HG03025 (cell line): ENCODE measurements around the gene TP53I11.

Source experiments
- ATAC-seq: cut with Tn5 transposase; IDR thresholded peaks from one replicate; pipeline ENCODE4 v1.9.1; 2021; ENCODE audit warnings: mild to moderate bottlenecking, moderate library complexity; ENCODE audit not compliant: unreplicated experiment, low FRiP score

TP53I11 gene

DNA sequence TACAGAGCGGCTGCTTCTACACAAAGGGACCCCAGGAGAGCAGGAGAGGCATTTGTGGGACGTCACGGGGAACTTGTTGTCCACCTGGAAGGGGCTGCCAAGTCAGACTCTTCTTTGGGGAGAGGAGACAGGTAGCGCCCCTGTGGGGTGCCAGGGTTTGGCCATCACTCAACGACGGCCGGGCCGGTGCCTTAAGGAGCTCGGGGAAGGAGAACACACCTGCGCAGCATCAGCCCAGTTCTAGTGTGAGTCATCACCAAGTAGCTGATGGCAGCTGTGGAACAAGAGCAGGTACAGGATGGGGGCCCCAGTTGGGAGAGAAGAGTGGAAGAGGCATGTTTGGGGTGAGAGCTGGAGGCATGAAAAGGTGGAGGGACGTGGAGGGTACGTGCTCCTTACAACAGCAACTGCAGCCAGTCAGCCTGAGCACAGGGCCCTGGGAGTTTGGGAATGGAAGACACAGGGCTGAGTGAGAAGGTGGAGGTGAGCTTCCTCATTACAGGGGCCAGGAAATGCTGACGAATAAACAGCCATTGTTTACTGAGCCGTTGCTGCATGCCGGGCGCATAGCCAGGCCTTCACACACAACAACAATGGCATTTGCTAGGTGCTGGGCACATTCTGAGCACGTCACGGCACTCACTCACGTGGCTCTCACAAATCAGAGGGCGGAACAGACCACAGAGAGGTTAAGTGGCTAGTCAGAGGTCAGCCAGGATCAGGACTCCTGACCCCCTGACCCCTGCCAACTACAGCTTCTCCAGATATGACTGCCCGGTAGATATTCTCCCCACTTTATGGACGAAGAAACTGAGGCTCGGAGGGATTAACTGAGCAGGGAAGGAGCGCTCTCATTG lies 29.1 kb upstream of the TP53I11 start:
- no peak for ATAC-seq

DNA sequence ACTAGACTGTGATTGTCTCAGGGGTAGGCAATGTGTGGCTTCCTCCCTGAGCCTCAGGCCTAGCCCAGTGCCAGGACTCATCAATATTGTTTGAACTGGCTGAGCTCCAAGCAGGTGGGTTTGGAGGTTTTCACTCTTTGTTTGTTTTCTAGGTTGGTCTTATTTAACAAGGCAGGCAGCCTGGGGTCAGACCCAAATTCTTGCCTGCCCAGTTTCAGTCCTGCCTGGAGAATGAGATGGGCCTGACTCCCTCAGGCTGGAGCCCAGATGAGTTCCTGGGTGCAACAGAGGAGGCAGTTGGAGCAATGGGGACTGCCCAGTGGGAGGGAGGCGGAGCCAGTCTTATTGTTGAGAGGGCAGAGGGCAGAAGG lies 28.3 kb upstream of the TP53I11 start:
- ATAC-seq = no peak

DNA sequence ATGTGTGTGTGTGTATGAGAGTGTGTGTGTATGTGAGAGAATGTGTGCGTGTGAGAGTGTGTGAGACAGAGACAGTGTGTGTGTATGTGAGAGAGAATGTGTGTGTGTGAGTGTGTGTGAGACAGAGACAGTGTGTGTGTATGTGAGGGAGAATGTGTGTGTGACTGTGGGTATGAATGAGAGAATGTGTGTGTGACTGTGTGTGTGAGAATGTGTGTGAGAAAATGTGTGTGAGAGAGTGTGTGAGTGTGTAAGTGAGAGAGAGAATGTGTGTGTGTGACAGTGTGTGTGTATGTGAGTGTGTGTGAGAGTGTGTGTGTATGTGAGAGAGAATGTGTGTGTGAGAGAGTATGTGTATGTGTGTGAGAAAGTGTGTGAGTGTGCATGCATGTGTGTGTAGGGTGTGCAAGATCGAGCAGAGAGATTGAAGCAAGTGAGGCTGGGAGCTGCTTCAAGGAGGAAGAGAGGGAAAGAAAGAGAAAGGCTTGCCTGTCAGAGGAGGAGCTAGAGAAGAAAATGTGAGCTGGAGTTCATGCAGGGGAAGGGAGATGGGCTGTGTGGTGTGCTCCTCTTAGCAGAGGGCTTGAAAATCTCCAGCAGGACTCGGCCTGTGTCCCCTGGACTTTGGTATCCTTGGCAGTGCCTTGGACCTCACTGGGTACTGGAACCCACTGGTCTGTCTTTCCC lies 27.7 kb upstream of the TP53I11 start:
- no peak for ATAC-seq

DNA sequence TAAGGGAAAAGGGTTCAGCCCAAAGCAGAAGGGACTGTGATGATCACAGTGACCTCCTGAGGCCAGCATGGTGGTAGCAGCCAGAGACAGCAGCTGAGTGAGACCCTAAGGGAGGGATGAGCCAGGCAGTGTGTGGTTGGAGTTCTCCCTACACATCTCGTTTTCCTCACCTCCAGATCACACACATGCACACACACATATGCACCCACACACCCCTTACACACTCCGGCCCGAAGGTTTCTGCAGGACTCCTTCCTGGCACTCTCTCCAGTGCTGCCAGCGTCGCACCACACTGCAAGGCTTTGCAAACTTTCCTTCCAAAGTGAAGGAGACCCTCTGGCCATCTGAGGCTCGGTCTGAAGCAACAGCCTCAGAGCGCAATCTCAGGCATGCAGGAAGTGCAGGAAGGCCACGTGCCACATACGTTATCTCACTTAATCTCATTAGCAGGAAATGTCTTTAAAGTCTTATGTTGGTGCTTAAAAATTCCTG lies 26.9 kb upstream of the TP53I11 start:
- no peak for ATAC-seq

DNA sequence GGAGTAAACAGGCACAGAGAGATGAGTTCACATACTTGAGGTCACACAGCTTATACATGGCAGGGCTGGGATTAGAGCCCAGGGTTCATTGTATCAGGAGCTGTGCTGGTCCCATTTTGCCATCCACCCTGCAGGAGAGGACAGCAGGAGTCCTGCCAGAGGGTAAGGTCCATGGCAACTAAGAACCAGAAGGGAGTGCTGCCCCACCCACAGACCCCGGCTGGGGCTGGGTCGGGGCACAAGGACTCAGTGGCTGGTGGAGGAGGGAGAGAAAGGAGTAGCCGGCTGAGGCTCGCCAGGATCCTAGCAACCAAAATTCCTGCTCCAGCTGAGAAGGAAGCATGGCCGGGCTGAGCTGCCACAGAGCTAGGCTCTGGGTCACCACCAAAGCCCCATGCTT lies 25.9 kb upstream of the TP53I11 start:
- no peak for ATAC-seq

DNA sequence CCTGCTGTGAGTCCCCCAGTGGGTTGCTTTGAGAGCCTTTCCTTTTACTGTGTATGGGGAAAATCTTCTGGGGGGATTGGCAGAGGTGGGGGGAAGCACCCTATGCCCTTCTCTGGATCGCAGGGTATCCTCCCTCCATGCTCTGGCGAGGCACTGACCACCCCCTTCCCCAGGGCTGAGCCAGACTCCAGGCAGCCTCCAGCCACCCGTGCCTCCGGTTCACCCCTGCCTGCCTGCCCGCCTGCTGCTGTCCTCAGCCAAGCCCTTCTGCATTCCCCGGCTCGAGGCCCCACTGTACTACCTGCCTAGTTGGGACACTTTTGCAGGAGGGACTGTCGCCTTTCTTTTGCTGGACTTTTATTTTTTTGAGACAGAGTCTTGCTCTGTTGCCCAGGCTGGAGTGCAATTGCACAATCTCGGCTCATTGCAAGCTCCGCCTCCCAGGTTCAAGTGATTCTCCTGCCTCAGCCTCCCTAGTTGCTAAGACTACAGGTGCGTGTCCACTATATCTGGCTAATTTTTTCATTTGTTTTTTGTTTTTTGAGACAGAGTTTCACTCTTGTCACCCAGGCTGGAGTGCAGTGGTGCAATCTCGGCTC lies 23.8 kb upstream of the TP53I11 start:
- no peak for ATAC-seq

DNA sequence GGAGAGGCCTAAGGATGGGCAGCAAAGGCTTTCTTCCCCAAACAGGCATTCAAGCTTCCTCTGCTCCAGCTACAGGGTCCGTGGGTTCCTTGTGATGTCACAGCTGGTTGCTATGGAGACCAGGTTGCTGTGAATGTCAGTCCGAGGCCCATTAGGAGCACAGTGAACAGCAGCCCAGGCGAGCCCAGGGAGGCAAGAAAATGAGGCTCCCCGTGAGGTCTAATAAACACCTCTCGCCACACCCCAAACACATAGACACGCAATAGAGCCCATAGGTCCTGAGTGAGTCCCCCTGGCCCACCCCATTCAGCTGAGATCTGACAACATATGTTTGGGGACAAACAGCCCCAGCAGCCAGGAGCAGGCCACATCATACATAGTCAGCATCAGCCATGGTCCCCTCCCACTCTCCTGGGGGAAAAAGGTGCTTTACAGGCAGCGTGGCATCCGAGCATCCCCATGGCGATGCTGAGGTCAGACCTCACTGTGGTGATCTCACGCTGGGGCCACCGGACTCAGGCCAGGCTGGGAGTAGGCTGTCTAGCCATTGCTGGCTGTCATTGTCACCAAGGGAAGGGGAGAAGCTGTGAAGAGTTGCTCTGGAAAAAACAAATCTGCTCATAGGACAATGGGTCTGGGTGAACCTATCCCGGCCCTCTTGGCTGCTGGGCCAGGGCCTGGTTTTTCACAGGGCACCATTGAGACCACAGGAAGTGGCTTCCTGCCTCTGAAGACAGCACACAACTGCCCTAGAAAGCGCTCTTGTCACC lies 23.1 kb upstream of the TP53I11 start:
- no peak for ATAC-seq

DNA sequence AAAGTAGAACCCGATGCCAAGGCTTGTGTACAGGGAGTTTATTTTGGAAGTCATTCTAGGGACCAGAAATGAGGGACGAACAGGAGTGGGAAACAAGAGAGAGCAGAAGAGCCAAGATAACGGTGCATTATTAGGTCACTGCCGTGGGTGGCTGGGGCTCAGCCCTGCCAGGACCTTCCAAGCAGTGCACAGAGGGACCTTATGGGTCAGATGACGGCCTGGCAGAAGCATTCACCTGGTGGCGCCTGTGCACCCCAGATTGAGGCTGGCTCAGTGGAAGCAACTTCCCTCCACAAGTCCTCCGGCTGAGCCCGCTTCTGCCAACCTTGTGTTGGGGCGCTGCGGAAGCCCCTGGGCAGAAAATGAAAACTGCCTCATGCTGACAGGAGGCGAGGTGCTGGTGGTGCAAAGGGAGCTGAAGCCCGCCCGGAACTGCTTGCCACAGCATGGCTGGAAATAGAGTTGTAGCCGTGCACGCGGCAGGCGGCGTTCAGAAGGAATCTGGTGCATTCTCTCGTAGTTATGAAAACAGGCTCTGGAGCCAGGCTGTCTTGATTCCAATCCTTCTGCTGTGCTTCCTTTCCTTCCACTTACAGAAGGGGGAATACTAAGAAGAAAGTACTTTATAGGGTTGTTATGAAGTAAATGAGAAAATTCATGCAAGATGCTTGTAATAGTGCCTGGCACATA lies 22.2 kb upstream of the TP53I11 start:
- ATAC-seq = no peak

DNA sequence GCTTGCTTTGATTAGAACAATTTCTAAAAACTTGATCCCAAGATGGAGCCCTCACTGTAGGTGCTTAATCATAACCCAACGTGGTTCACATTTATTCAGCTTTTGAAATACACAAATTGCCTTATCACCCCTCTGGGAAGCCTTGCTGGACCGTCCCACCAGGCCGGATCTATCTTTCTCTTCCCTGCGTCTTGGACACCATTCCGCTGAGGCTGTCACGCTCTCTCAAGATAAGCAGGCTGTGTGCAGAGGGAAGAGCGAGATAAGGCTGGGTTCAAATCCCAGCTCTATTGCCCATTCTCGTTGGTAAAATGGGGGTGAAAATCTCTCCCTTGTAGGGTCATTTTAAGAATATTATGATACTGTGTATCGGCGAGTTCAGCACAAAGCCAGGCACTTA lies 20.5 kb upstream of the TP53I11 start:
- no peak for ATAC-seq

DNA sequence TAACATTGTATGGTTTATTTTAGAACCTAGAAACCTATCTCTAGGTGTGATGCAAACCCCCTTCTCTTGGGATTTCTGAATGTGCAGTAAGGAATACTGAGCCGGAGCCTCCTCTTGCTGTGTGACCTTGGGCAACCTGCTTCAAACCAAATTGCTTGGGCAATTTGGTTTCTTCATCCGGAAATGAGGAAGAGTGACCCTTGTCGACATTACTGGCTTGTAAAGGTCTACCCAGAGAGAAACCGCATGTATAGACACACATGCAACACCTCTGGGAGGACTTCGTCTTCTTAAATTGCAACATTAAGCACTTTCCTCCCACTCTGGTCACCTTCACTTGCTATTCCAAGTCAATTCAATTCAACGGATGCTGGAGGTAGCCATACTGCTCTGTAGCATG lies 19.6 kb upstream of the TP53I11 start:
- ATAC-seq = no peak

DNA sequence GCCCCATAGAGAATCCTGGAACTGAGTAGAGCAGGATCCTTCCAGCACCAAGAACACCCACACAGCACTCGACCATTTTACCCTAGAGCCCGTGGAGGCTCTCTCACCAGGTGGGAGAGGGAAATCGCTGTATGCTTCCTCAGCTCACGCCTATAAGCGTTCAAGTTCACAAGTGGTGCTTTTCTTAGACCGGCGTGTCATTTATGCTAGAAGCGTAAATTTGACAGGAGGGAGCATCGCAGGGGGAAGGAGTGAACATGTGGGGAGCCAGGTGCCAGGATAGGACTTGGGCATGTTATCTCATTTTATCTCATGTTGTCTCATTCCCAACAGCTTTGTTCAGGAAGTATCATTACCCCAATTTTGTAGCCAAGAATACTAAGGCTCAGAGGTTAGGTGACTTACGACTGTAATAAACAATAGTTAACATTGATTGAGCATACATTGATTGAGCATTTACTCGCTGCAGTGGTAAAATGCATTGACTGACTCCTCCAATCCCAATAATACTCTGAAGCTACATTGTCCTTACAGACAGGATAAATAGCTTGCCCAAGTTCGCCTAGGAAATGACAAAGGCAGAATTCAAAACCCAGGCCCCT lies 19.1 kb upstream of the TP53I11 start:
- ATAC-seq = no peak

DNA sequence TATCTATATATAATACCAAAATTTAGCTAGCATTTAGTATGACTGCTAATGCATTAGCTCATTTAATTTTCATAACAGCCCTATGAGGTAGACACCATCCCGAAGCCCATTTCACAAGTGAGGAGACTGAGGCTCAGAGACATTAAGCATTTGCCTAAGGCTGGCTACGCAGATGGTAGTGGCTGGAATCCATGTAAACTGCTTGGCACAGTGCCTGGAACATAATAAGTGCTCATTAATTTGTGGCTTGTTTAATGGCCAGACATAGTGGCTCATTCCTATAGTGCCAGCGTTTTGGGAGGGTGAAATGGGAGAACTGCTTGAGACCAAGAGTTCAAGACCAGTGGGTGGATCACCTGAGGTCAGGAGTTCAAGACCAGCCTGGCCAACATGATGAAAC lies 17.8 kb upstream of the TP53I11 start:
- ATAC-seq = no peak

DNA sequence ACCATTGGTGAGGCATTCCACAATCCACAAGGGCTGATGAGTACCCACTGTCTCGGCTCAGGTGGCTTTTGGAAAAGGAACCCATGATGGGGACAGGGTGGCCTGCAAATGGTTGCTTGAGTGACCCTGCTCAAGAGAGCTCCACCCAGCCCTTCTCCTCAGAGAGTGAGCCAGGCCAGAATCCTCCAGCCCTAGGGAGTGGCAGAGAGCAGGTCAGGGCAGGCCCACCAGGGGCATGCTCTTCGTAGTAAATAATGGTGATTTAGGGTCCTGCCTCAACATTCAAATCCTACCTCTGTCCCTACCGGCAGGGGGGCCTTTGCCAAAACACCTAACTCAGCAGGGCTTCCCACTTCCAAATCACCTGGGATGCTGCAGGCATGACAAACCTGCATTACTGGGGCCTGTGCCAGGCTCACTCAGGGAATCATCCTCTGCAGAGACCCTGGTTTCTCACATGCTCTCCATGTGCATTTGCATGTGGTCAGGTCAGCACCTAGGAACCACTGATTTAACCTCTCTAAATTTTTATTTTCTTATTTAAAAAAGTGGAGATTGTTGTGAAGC lies 17.3 kb upstream of the TP53I11 start:
- no peak for ATAC-seq

DNA sequence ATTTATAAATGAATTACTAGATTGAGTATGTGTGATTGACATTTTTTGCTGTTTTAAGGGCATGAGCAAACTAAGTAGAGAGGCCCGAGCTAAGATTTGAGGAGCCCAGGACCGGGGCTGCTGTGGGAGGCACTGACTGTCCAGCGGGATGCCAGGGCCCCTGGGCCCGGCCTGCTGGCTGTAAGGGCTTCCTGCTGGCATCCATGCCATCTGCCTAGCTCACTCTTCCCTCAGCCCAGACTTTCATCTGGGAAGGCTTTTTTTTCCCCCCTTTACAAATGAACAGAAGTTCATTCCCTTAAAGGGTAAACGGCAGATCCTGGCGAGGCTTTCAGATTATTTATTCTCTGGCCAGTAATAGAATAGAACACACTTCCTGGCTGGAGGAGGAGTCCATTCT lies 16.0 kb upstream of the TP53I11 start:
- no peak for ATAC-seq

DNA sequence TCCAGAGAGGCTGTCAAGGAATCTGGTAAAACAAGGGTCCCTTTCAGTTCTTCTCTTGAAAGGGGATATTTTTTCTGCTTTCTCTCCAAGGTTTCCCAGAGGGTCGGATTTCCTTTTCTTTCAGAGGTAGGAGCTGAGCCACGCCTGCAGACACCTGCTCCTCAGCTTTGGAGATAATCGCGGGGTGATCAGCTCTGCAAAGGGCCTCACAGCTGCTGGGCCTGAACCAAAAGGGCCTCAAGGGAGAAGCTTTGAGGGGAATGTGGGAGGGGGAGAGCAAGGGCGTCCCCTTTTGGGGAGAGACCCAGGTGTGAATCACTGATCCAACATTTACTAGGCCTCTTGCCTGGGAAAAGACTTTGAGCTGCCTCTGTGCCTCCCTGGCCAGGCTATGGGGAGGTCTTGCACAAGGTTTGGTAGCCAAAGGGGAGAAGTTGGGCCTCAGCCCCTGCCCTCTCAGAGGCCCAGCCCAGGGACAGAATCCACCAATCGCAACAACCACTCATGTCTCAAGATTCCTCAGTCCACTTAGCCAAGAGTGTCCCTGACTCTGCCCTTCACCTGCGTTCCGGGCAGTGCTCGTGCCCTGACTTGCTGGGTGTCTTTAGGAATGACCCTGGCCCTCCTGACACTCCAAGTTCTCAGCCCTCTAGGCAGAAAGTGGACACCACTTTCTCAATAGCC lies 14.0 kb upstream of the TP53I11 start:
- ATAC-seq = no peak

DNA sequence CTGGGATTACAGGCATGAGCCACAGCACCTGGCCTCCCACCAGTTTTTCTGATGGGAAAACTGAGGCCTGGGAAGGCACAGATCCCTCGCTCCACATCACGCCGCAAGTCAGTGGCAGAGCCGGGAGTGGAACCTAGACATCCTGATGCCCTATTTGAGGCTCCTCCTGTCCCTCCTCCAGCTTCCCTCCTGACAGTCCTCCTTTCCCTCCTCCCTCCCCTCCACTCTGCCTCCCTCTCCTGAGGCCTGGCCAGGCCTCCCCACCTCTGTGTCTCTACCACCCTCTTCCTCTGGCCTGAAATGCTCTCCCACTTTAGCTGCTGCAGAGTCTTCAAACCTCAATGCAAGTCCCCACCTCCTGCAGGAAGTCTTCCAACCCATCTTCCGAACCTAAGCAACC lies 13.3 kb upstream of the TP53I11 start:
- no peak for ATAC-seq

DNA sequence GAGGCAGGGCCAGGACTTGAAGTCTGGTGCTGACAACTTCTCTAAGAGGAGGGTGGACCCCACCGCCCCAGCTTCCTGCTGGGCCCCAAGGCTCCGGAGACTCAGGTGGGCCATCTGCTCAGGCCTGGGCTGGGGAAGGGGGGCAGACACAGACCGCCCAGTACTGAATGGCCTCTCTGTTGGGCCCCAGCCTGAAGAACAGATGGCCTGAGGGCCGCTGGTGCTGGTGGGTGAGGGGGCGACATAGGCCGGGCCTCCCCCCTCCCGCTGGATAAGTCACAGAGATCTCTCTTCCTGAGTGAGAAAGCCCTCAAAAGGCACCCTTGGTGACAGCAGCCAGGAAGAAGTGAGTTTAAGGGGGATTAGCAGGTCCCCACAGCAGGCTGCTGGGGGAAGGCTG lies 12.5 kb upstream of the TP53I11 start:
- ATAC-seq = no peak

DNA sequence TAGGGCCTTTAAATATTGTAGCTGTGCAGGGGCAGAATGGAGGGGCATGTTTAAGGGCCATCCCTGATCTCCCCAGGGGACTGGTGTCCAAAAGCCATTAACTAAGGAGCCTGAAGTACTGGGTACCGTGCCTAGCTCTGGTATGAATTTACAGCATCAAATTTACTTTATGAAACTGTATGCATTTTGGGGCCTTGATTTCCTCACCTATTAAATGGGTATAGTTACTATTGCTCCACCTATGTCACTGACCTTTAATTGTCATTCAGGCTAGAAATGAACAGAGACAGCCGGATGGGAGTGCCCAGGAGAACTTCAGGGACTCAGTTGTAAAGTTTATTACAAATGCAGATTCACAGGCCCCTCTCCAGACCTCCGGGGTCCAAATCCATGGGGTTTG lies 11.8 kb upstream of the TP53I11 start:
- no peak for ATAC-seq
